ENCODE results near the gene ZNF24. TPM values are rescaled to one million over a fixed set of nuclear protein-coding genes. Genes with fewer than 3 reads are reported as not detected.

The ZNF24 gene
- polyA plus RNA-seq, 1 experiment: 25.7 TPM

DNA sequence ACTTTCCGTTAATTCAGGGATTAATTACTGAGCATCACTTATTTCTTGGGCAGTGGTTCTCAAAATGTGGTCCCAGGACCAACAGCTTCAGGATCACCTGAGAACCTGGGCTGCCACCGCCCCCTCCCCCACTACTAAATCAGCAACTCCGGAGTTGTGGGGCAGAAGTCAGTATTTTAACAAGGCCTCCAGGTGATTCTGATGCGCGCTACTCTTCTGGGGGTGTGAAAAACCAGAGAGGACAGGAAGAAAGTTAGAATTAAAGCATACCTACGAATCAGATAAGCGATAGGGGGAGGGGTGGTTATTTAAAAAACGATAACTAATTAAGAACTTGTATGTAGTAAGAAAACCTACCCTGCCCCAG is 54.5 kb downstream of the ZNF24 start:
- no peak for DNase-seq (ENCODE audit: low read depth, low spot score)
- TF ChIP-seq, protein P1, sequence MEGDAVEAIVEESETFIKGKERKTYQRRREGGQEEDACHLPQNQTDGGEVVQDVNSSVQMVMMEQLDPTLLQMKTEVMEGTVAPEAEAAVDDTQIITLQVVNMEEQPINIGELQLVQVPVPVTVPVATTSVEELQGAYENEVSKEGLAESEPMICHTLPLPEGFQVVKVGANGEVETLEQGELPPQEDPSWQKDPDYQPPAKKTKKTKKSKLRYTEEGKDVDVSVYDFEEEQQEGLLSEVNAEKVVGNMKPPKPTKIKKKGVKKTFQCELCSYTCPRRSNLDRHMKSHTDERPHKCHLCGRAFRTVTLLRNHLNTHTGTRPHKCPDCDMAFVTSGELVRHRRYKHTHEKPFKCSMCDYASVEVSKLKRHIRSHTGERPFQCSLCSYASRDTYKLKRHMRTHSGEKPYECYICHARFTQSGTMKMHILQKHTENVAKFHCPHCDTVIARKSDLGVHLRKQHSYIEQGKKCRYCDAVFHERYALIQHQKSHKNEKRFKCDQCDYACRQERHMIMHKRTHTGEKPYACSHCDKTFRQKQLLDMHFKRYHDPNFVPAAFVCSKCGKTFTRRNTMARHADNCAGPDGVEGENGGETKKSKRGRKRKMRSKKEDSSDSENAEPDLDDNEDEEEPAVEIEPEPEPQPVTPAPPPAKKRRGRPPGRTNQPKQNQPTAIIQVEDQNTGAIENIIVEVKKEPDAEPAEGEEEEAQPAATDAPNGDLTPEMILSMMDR (IDR thresholded peaks at IDR 0.05; ENCODE audit: low read depth, low read length): no peak
- POLR2A ChIA-PET: interaction anchor here (1.0 to 1.8 kb wide), 4 partner anchors 16 to 49 kb away, joined by 3 to 12 read pairs (median 4); partner anchors contain the start of gene ZNF397
- Histone ChIP-seq H3K27ac (ENCODE audit: low read depth, low read length) (peak overlapping the region; percentile 69), H3K9me3 (ENCODE audit: control insufficient read depth, insufficient read depth, low read length) (peaks cover 7% of the 10 kb centered on the region), H3K27me3 (ENCODE audit: control insufficient read depth, insufficient read depth, low read length) (no peaks in the 10 kb centered on the region), H3K4me3 (ENCODE audit: low read depth, low read length) (peak overlapping the region; percentile 89)
- CTCF ChIA-PET: interaction anchor here (2.4 kb wide), 1 partner anchor 58 kb away, joined by 7 read pairs; no protein-coding TSS in a partner anchor

DNA sequence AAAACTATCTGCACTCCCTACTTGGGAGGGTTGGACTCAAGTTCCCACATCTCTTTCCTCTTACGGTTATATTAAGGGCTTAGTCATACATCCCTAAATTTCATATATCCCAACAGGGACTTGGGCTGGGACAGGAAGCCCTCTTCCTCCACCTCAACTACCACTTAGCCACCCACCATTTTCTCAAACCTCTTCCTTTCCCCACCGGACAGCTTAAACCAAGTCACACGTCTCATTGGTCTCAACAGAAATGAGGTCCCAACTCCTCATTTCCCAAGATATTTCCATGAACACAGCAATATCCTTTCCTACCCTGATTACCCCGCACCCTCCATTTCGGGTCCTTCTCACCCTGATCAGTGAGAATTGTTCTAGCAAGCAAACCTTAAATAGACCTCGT is 54.9 kb downstream of the ZNF24 start:
- Histone ChIP-seq H3K9me3 (ENCODE audit: control insufficient read depth, insufficient read depth, low read length) (peaks cover 11% of the 10 kb centered on the region), H3K4me3 (ENCODE audit: low read depth, low read length) (peak overlapping the region; percentile 89), H3K27ac (ENCODE audit: low read depth, low read length) (peak overlapping the region; percentile 22), H3K27me3 (ENCODE audit: control insufficient read depth, insufficient read depth, low read length) (no peaks in the 10 kb centered on the region)
- no peak for DNase-seq (ENCODE audit: low read depth, low spot score)
- ChIA-PET CTCF (interaction anchor here (2.4 kb wide), 1 partner anchor 58 kb away, joined by 7 read pairs; no protein-coding TSS in a partner anchor), POLR2A (interaction anchor here (1.1 to 1.8 kb wide), 2 partner anchors 46 to 49 kb away, joined by 3 to 12 read pairs; partner anchors contain the start of gene ZNF397)
- TF ChIP-seq, protein P1 (IDR thresholded peaks at IDR 0.05; ENCODE audit: low read depth, low read length): no peak

DNA sequence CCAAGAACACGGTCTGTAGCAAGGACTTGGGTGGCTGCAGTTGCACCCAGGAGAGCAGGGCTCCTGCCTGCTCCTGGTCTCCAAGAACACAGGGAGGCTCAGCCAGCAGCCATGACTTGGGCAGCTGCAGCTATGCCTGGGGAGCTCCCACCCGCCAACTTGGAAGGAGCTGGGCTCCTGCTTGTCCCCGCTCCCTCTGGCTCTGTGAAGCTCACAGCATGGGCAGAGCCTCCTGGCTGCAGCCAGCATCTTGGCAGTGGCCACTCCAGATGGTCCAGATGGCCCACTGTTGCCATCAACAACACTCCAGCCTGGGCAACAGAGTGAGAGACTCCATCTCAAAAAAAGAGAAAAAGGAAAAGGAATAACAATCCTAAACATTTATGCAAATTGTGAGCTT is 59.4 kb downstream of the ZNF24 start:
- no peak overlapping the region for H3K4me3 ChIP-seq (ENCODE audit: low read depth, low read length)
- H3K27ac ChIP-seq (ENCODE audit: low read depth, low read length): no peak overlapping the region
- POLR2A ChIA-PET: no interaction called here
- H3K9me3 ChIP-seq (ENCODE audit: control insufficient read depth, insufficient read depth, low read length): peaks cover 22% of the 10 kb centered on the region
- CTCF ChIA-PET: no interaction called here
- H3K27me3 ChIP-seq (ENCODE audit: control insufficient read depth, insufficient read depth, low read length): no peaks in the 10 kb centered on the region
- DNase-seq (ENCODE audit: low read depth, low spot score): no peak
- TF ChIP-seq, protein P1 (IDR thresholded peaks at IDR 0.05; ENCODE audit: low read depth, low read length): no peak

DNA sequence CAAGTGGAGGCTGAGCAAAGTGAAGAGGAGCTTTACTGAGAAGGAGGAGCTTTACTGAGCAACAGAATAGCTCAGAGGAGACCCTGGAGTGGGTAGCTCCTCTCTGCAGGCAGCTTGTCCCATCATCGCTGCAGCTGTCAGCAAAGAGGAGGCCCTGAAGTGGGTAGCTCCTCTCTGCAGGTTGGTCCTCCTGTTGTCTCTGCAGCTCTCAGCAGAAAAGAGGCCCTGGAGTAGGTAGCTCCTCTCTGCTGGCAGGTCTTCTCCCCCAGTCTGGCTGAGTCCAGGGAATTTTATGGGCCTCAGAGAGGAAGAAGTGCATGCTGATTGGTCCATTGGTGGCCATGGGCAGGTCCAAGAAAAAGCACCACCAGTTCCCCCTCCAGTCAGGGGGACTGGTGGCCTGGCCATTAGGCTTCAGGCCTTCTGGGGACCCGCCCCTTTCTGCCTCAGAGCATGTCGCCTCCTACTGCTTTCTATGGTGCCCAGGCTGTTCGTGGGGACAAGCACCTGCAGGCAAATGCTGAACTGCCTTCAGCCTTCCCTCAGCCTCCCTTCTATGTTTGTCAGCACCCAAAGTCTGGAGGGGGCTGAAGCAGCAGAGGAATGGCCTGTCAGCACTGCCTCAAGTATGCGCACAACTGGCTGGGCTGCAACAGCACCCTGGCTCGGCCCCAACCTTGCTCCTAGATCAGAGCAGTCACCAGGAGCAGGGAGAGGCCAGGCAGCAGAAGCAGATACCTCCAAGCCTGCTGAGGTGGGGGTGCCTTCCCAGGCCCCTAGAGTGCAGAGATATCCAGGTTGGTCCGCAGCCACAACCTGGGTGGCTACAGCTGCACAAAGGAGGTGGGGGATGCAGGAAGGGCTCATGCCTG is 60.1 kb downstream of the ZNF24 start:
- POLR2A ChIA-PET: no interaction called here
- Histone ChIP-seq H3K4me3 (ENCODE audit: low read depth, low read length) (no peak overlapping the region), H3K9me3 (ENCODE audit: control insufficient read depth, insufficient read depth, low read length) (peaks cover 23% of the 10 kb centered on the region), H3K27me3 (ENCODE audit: control insufficient read depth, insufficient read depth, low read length) (no peaks in the 10 kb centered on the region), H3K27ac (ENCODE audit: low read depth, low read length) (no peak overlapping the region)
- CTCF ChIA-PET: no interaction called here
- TF ChIP-seq, protein P1 (IDR thresholded peaks at IDR 0.05; ENCODE audit: low read depth, low read length): no peak
- no peak for DNase-seq (ENCODE audit: low read depth, low spot score)

- H3K27ac ChIP-seq (ENCODE audit: low read depth, low read length): no peak overlapping the region
- ChIA-PET CTCF (no interaction called here), POLR2A (no interaction called here)
- no peaks in the 10 kb centered on the region for H3K27me3 ChIP-seq (ENCODE audit: control insufficient read depth, insufficient read depth, low read length)
- H3K4me3 ChIP-seq (ENCODE audit: low read depth, low read length): no peak overlapping the region
- H3K9me3 ChIP-seq (ENCODE audit: control insufficient read depth, insufficient read depth, low read length): peaks cover 22% of the 10 kb centered on the region
- TF ChIP-seq, protein P1 (IDR thresholded peaks at IDR 0.05; ENCODE audit: low read depth, low read length): no peak
- DNase-seq (ENCODE audit: low read depth, low spot score): peak; percentile 75
Observed at GRCh38 chr18:35282353-35282752, 61.9 kb downstream of the ZNF24 start.

Data from AG04450 (cell line).